ENCODE measurements around the gene CDH15. TPM values are rescaled to one million over a fixed set of nuclear protein-coding genes. Genes with fewer than 3 reads are reported as not detected.

CDH15 gene
- total RNA-seq, 1 donor from 2014 or later = 0.06 TPM

DNA sequence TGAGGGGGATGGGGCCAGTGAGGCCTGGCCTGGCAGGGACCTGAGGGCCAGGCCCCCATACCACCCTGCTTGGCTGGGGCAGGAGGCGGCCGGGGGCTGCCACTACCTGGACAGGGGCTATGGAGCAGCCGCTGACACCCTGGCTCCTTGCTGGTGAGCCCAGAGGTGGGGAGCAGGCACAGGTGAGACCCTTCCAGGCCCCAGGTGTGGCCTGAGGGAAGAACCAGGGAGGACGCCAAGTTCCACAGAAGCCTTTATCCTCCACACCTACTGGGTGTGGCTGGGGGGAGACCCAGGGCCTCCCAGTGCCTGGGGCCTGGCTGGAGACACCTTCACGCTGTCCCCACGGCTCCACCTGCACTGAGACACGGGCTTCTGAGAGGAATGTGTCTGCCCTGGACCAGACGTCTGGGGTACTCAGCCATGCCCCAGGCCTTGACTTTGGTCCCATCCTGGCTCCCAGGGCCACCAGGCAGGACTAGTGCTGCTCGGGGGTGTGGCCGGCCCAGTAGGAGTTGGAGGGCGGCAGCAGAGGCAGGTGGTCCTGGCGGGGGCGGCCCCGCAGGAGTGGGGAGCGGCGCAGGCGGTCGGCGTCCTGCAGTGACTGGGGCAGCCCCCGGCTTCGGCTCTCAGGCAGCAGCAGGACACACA, 24.1 kb downstream of the CDH15 start:
- no peak for DNase-seq (ENCODE audit: extremely low read depth, low read depth, low spot score)

DNA sequence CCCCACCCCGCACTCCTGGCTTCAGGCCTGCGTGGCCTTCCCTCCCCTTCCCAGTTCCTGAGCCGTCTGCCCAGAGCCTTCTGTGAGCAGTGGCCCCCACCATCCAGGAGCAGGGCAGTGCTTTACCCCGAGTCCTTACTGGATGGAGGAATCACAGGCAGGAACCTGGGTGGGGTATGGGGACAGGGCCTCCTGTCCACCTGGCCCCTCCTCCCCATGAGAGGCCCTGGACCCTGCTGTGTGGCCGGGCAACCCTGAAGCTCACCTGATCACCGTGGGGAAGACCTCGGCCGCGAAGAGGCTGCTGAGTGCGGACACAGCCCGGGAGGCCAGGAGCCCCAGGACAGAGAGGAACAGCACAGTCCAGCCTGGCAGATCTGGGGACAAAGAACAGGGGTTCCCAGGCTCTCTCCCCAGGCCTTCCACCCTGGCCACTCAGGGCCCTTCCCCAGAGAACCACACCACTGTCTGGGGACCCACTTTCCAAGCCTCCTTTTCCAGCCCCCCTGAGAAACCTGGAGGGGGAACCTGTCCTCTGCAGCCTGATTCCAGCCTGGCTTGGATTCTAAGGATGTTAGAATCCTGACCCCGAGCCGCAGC, 25.6 kb downstream of the CDH15 start:
- no peak for DNase-seq (ENCODE audit: extremely low read depth, low read depth, low spot score)

GRCh38 chr16:89197633-89198416, 26.3 kb downstream of the CDH15 start:
- DNase-seq (ENCODE audit: extremely low read depth, low read depth, low spot score) = no peak

DNA sequence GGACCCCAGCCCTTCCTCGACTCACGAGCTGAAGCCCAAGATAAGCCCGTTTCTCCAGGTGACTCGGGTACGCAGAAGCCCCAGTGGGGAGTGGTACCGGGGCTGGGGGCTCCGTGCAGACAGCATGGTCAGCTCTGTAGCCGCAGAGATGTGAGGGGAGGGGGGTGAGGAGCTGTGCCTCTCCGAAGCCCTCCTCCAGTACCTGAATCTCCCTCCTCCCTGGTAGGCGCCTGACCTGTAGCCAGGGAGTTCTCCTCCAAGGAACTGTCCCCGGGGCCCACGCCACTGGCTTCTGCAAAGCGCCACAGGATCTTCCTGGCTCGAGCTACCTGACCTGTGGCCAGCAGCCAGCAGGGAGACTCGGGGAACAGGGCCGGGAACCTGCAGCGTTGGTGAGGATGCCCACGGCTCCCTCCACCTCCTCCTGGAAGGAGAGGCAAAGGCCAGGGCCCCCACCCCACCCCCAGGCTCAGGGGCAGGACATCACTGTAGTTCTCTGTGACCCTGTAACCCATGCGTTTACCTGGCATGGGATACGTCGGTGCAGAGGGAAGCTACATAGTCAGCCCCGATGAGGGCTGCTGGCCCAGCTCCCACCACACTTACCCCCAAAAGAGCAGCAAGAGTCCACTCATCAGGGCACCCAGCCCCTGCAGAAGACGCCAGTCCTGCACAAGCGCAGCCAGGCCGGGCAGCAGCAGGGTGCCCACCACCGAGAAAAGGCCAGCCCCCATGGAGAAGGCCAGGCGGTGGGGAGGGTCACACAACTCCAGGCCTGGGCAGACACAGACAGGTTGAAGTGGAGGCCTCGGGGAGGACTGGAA, 27.1 kb downstream of the CDH15 start:
- no peak for DNase-seq (ENCODE audit: extremely low read depth, low read depth, low spot score)

GRCh38 chr16:89199241-89200123, 27.9 kb downstream of the CDH15 start:
- no peak for DNase-seq (ENCODE audit: extremely low read depth, low read depth, low spot score)

DNA sequence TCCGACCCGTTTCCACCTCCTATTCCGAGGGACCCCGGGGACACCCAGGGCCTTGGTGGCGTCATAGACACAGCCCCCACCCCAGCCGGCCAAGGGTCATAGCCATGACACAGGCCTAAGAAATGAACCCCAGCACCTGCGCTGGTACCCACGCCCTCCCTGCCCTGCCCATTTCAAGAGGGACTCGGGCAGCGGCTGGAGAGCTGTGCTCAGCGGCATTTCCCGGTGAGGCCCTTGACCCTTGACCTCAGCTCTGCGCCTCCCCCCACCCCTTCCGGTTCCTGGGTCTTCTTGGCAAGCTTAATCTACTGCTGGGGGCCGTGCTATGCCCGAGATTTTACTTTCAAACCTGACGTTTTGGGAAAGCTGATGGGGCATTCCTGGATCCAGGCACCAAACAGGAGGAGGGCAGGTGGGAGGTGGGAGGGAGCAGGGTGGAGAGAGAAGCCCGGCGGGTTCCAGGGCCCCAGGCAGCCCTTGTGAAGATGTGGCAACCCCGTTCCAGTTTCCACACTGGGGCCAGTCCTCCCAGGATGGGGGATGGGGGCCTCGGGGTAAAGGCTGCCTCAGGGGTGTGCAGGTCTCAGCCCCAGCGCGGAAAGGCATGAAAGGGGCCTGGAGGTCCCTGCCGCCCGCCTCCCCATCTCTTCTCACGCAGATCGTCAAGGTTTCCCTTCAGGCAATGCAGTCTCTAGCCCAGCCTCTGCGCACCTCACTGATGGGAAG, 28.7 kb downstream of the CDH15 start, which contains the start of gene SLC22A31:
SLC22A31 (minus strand) TSS at position 414 of the 726 bp plus-strand sequence; CDS start at position 378, 36 bp downstream.
- DNase-seq (ENCODE audit: extremely low read depth, low read depth, low spot score) = no peak

DNA sequence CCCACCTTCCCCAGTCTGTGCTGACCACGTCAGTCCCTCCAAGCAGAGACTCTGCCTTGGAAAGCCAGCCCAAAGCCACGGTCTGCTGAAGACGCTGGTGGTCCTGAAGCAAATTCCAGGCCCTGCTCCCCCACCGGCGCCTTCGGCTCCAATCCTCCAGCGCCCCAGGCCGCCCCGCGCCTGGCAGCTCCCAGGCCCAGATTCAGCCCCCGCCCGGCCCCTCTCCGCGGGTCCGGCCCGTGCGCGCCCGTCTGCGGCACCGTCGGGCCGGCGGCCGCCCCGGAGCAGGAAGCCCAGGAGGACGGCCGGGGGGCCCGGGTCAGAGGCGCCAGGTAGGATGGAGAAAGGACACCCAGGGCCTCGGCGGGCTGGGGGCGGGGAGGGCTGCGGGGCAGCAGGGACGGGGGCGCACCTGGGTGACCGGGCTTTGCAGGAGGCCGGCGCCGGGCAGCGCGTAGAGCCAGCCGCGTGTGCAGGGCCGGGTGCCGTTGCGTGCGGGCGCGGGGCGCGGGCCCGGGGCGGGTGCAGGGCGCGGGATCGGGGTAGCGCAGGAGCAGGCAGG, 29.4 kb downstream of the CDH15 start:
- no peak for DNase-seq (ENCODE audit: extremely low read depth, low read depth, low spot score)

DNA sequence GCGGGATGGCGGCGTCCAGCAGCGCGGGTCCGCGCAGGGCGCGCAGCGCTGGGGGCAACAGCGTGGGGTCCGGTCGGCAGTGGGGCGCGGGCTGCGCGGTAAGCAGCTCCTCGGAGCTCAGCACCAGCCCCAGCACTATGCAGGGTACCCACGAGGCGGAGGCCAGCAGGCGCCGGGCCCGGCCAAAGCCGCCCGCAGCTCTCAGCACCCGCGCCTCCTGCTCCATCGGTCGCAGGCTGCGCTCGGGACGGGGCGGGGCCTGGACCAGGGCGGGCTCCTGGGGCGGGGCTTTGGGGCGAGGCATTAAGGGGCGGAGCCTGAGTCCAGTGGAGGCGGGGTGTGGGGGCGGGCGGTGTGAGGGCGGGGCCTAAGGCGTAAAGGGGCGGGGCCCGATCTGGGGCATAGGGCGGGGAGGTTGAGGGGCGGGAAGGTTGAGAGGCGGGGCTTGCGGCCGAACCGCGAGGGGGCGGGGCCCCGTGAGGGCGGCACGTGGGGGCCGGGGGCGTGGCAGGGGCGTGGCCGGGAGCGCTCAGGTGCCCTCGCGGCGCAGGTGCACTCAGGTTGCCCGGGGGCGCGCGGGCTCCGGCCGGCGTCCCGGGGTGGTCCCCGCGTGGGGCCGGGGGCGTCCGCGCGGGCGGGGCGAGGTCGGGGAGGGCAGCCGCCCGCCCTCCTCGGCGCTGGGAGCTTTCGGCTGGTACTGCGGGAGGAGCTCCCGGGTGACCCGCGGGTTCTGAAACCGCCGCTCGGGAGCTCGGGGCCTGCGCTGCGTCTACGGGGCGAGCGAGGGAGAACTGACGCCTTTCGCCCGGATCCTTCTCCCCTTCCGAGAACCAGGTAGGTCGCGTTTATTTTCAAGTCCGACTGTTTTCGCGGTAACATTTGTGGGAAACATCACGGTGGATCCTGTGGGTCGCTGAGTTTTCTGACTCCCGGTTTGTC, 30.2 kb downstream of the CDH15 start:
- DNase-seq (ENCODE audit: extremely low read depth, low read depth, low spot score) = no peak

DNA sequence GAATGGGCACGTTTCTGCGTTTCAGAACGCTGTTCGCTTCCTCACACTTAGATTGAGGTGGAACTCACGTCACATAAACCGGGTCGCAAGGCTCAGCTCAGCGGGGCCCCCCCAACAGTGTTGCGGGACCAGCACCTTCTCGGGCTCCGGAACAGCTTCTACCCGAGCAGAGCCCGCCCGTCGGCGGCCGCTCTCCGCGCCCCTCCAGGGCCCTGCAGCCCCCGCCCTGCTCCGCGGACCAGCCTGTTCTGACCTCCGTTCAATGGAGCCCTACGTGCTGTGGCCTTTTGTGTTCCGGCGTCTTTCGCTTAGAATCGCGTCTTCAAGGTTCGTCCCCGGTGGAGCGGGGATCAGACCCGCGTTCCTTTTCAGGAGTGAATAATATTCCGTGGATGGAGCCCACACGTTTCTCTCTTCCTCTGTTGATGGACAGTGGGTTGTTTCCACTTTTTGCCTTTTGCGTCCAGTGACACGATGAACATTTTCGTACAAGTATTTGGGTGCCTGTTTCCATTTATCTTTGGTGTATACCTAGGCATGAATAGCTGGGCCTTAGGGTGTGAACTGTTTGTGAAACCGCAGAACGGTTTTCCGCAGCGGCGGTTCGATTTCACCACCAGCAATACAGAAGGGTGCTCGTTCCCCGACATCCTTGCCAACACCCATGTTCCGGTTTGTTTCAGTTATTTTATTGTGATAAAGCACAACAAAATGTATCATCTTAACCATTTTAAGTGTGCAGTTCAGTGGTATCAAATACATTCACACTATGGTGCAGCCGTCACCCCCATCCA, 31.1 kb downstream of the CDH15 start:
- DNase-seq (ENCODE audit: extremely low read depth, low read depth, low spot score) = no peak

- DNase-seq (ENCODE audit: extremely low read depth, low read depth, low spot score) = no peak
Measured at GRCh38 chr16:89207993-89208392, 36.4 kb downstream of the CDH15 start.

GRCh38 chr16:89209522-89210044, 38.0 kb downstream of the CDH15 start:
- DNase-seq (ENCODE audit: extremely low read depth, low read depth, low spot score) = no peak

DNA sequence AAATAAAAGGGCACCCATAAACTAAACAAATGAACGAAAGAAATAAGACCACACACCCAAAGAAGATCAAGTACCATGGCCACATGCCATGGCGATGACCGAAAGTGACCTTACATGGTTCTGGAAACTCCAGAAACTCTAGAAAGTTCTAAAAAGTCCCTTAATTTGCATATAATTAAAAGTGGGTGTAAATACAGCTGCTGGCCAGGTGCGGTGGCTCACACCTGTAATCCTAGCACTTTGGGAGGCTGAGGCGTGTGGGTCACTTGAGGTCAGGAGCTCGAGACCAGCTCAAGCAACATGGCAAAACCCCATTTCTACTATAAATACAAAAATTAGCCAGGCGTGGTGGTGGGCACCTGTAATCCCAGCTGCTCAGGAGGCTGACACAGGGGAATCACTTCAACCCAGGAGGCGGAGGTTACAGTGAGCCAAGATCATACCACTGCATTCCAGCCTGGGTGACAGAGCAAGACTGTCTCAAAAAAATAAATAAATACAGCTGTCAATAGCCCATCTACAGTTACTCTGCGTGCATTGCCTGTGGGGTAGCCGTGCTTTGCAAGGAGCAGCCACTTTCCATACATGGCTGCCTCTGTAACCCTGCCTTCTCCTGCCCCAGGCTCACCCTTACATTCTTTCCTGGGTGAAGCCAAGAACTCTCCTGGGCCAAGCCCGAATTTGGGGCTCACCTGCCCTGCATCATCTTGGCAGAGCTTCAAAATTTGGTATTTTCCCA, 38.8 kb downstream of the CDH15 start:
- no peak for DNase-seq (ENCODE audit: extremely low read depth, low read depth, low spot score)

- no peak for DNase-seq (ENCODE audit: extremely low read depth, low read depth, low spot score)
Measured at GRCh38 chr16:89210904-89211515, 39.5 kb downstream of the CDH15 start.

DNA sequence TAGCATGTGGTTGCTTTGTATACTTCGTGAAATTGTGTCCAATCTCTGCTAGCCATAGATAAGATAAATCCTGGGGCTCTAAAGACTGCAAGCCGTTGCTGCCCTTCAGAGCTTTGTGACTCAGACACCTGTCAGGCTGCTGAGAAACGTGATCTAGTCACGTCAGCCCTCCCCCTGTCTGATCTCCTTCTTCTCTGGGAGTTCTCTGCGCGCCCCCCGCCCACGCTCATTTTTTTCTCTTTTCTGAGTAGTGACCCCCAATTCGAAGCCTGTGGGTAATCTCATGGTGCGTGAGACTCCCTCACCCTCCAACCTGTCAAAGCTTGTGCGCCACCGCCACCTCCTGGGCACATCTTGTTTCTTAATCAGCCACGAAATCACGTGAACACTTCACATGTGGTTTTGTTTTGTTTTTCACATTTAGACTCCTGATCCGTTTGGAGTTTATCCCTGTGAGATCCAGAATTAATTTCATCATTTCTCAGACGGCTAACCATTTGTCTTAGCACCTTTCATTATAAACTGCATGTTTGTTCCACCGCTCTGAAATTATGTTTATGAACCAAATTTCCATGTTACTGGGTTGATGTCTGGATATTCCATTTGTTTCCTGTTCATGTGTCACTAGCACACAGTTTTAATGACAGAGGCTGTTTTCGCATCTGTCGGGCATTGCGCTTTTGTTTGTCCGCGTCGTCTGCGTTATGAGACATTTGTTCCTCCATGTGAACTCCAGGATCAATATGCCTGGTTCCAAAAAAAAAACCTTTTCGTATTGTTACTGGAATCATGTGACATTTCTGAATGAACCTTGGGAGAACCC, 45.0 kb downstream of the CDH15 start:
- DNase-seq (ENCODE audit: extremely low read depth, low read depth, low spot score) = peak; percentile 61

- no peak for DNase-seq (ENCODE audit: extremely low read depth, low read depth, low spot score)
Measured at GRCh38 chr16:89217138-89217387, 45.5 kb downstream of the CDH15 start.
